GM23338 (cell line): Measurements from ENCODE around the gene IGSF1. TPM values are rescaled to one million over a fixed set of nuclear protein-coding genes. Genes with fewer than 3 reads are reported as not detected.

ENCODE experiments used
- ATAC-seq: fragments of 200-7000 bp; cut with Tn5 transposase; 3 replicates; pipeline ENCODE4 v1.9.1; 2020
- DNase-seq: peaks from one replicate; pipeline ENCODE4 v3.0.0-alpha.2; 2015; ENCODE audit warnings: low spot score
- H2AFZ ChIP-seq: fragments of 200-600 bp; sonication (generic); 2 replicates; pipeline ENCODE4 v1.8.0; 2016; ENCODE audit warnings: antibody characterized with exemption, mild to moderate bottlenecking, moderate library complexity
- H3F3A ChIP-seq: fragments of 200-600 bp; sonication (generic); replicated peaks from 2 replicates; pipeline ENCODE4 v1.8.0; 2017; ENCODE audit warnings: antibody characterized with exemption, mixed run types, low read depth
- H3K27ac ChIP-seq: fragments of 200-600 bp; sonication (generic); 2 replicates; pipeline ENCODE4 v1.6.1; 2016; ENCODE audit warnings: low read depth
- H3K27me3 ChIP-seq: fragments of 200-600 bp; sonication (generic); 2 replicates; pipeline ENCODE4 v1.8.0; 2016; ENCODE audit warnings: mild to moderate bottlenecking, mixed run types, moderate library complexity; ENCODE audit not compliant: insufficient read depth
- H3K36me3 ChIP-seq: fragments of 200-600 bp; sonication (generic); 2 replicates; pipeline ENCODE4 v1.8.0; 2016; ENCODE audit warnings: mild to moderate bottlenecking; ENCODE audit not compliant: insufficient read depth
- H3K4me1 ChIP-seq: fragments of 200-600 bp; sonication (generic); 2 replicates; pipeline ENCODE4 v1.8.0; 2016; ENCODE audit warnings: mild to moderate bottlenecking, moderate library complexity; ENCODE audit not compliant: insufficient read depth
- H3K4me2 ChIP-seq: fragments of 200-600 bp; sonication (generic); 2 replicates; pipeline ENCODE4 v1.7.1; 2017; ENCODE audit warnings: mixed run types
- H3K4me3 ChIP-seq: fragments of 200-600 bp; sonication (generic); 2 replicates; pipeline ENCODE4 v1.6.1; 2016; ENCODE audit warnings: mixed run types
- H3K79me2 ChIP-seq: fragments of 200-600 bp; sonication (generic); replicated peaks from 2 replicates; pipeline ENCODE4 v1.8.0; 2017; ENCODE audit warnings: mild to moderate bottlenecking; ENCODE audit not compliant: insufficient read depth
- H3K9me2 ChIP-seq: fragments of 200-600 bp; sonication (generic); 2 replicates; pipeline ENCODE4 v1.8.0; 2017; ENCODE audit not compliant: insufficient read depth
- H4K20me1 ChIP-seq: fragments of 200-600 bp; sonication (generic); replicated peaks from 2 replicates; pipeline ENCODE4 v1.8.0; 2017; ENCODE audit warnings: mild to moderate bottlenecking; ENCODE audit not compliant: insufficient read depth
- H3K27ac Mint-ChIP-seq: 2 replicates; pipeline ENCODE4 v1.8.0; 2020; ENCODE audit warnings: inconsistent platforms, mild to moderate bottlenecking, moderate library complexity, mixed read lengths
- H3K27me3 Mint-ChIP-seq: 3 replicates; pipeline ENCODE4 v1.8.0; 2022; ENCODE audit warnings: low read depth, mild to moderate bottlenecking, moderate library complexity, mixed read lengths, inconsistent platforms; ENCODE audit not compliant: insufficient read depth, poor library complexity
- H3K36me3 Mint-ChIP-seq: 3 replicates; pipeline ENCODE4 v1.8.0; 2021; ENCODE audit warnings: low read depth, mild to moderate bottlenecking, inconsistent platforms, moderate library complexity, mixed read lengths
- H3K4me1 Mint-ChIP-seq: 3 replicates; pipeline ENCODE4 v1.8.0; 2020; ENCODE audit warnings: mild to moderate bottlenecking, inconsistent platforms, mixed read lengths
- H3K4me3 Mint-ChIP-seq: 3 replicates; pipeline ENCODE4 v1.8.0; 2021; ENCODE audit warnings: moderate library complexity, mild to moderate bottlenecking, inconsistent platforms, mixed read lengths
- H3K9me3 Mint-ChIP-seq: 3 replicates; pipeline ENCODE4 v1.8.0; 2020; ENCODE audit warnings: moderate library complexity, mild to moderate bottlenecking, inconsistent platforms, mixed read lengths
- CREB1 ChIP-seq: fragments of 250-450 bp; sonication (Bioruptor Pico); IDR thresholded peaks from 2 replicates; pipeline ENCODE4 v1.5.0; 2020; ENCODE audit warnings: low read depth, mild to moderate bottlenecking, moderate library complexity
- CTCF ChIP-seq, 2 experiments: fragments of 200-600 bp in 1 of 2; sonication (generic) in 1 of 2; conservative IDR thresholded peaks; 2 replicates each; pipeline versions ENCODE4 v1.5.1 to v1.6.1; 2016 to 2017; ENCODE audit warnings: antibody characterized with exemption in 2 of 2, low read depth in 2 of 2, mild to moderate bottlenecking in 2 of 2, moderate library complexity in 1 of 2
- EZH2 ChIP-seq: fragments of 200-600 bp; sonication (generic); IDR thresholded peaks from one replicate; pipeline ENCODE4 v1.8.0; 2017; ENCODE audit warnings: antibody characterized with exemption, mild to moderate bottlenecking, low read depth; ENCODE audit not compliant: unreplicated experiment
- EZH2phosphoT487 ChIP-seq: fragments of 200-600 bp; sonication (generic); IDR thresholded peaks from one replicate; pipeline ENCODE4 v1.8.1; 2018; ENCODE audit warnings: antibody characterized with exemption; ENCODE audit not compliant: unreplicated experiment
- NANOG ChIP-seq: IDR thresholded peaks from 2 replicates; pipeline ENCODE4 v1.6.1; 2016; ENCODE audit warnings: antibody characterized with exemption, borderline replicate concordance
- POLR2AphosphoS5 ChIP-seq: IDR thresholded peaks from 2 replicates; pipeline ENCODE4 v1.6.1; 2016; ENCODE audit warnings: antibody characterized with exemption, low read depth
- REST ChIP-seq: IDR thresholded peaks from one replicate; pipeline ENCODE4 v1.6.1; 2018; ENCODE audit warnings: antibody characterized with exemption; ENCODE audit not compliant: unreplicated experiment
- STAT1 ChIP-seq: IDR thresholded peaks from one replicate; pipeline ENCODE4 v1.6.1; 2016; ENCODE audit warnings: antibody characterized with exemption; ENCODE audit not compliant: unreplicated experiment
- ZNF114 ChIP-seq: fragments of 250-450 bp; sonication (Bioruptor Pico); IDR thresholded peaks from 2 replicates; pipeline ENCODE4 v1.5.0; 2020; ENCODE audit warnings: mild to moderate bottlenecking, moderate library complexity
- ZNF331 ChIP-seq: fragments of 250-450 bp; sonication (Bioruptor Pico); IDR thresholded peaks from 2 replicates; pipeline ENCODE4 v1.5.0; 2020; ENCODE audit warnings: low read depth, mild to moderate bottlenecking, moderate library complexity
- polyA plus RNA-seq: library from polyadenylated mRNA; unstranded; fragments of >200 nt; fragmentation: Nextera tagmentation; extraction: Ambion mirVana; gene quantifications from 2 replicates; pipeline ENCODE4 v1.2.1, GENCODE V29; 2016
- total RNA-seq: library from RNA; depleted of rRNA; stranded (reverse); fragments of >200 nt; shearing (Covaris generic); gene quantifications from 2 replicates; pipeline ENCODE4 v1.2.3, GENCODE V29; 2014
- TF ChIP-seq, protein P1 (sequence below): IDR thresholded peaks from 2 replicates; pipeline ENCODE4 v1.6.1; 2016; ENCODE audit warnings: antibody characterized with exemption

IGSF1 gene
- total and polyA plus RNA-seq, 2 experiments from 2014 or later: 12.8 to 19.5 TPM

DNA sequence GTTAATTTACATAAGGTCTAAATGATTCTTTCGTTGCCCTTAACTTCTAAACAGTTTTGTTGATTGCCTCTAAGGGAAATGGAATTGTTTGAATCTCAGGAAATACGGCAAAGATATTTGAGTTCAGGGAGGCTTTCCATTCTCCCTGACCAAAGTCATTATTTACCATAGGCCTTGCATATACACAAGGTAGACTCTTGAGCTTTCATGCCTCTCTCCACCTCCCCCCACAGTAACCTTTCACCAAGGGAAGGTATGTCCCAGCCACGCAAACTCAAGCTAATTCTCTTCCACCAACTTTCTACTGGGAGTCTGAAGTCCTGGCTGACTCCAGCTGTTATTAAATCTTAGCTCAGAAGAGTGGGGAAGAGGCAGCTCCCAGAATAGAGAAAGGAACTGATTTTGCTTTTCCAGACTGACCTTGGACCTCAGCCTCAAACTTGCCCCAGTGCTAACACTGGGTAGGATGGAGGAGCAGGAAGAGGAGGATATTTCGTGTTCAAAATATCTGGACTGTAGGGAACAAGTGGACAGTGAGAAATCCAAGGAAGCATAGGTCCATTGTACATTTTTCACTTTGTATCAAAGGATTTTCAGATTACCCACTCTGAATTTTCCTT is 1.4 kb downstream of the IGSF1 start:
- no peaks in the 10 kb centered on the region for H3K9me3 Mint-ChIP-seq
- Histone ChIP-seq H4K20me1 (no peaks in the 10 kb centered on the region), H3F3A (no peaks in the 10 kb centered on the region), H3K27ac (no peak overlapping the region), H3K4me1 (peaks cover 19% of the 10 kb centered on the region), H3K4me3 (peak overlapping the region; percentile 69), H3K36me3 (no peaks in the 10 kb centered on the region), H3K4me2 (peak overlapping the region; percentile 82; the same call in 1 of the 2 replicates), H3K27me3 (no peaks in the 10 kb centered on the region), H3K9me2 (no peaks in the 10 kb centered on the region), H3K79me2 (no peaks in the 10 kb centered on the region), H2AFZ (no peak overlapping the region)
- no peak for DNase-seq
- TF ChIP-seq EZH2: no peak
- no peak overlapping the region for H3K27ac Mint-ChIP-seq
- peaks cover 27% of the 10 kb centered on the region for H3K4me1 Mint-ChIP-seq
- H3K36me3 Mint-ChIP-seq: peaks cover 26% of the 10 kb centered on the region
- peak overlapping the region; percentile 50 for H3K4me3 Mint-ChIP-seq
- no peak for ATAC-seq
- no peaks in the 10 kb centered on the region for H3K27me3 Mint-ChIP-seq

GRCh38 chrX:131279617-131280016 is 9.5 kb downstream of the IGSF1 start:
- peaks cover 7% of the 10 kb centered on the region; the same call in 1 of the 2 replicates for H3K4me1 ChIP-seq
- H3K9me2 ChIP-seq: no peaks in the 10 kb centered on the region
- H3K27me3 Mint-ChIP-seq: no peaks in the 10 kb centered on the region
- H3K4me3 Mint-ChIP-seq: no peak overlapping the region
- peak; percentile 37 for DNase-seq
- no peaks in the 10 kb centered on the region for H3F3A ChIP-seq
- ATAC-seq: peak; percentile 66
- 0 out of 2 replicates have a peak overlapping the region, but pooled peaks have one; percentile 27 for H3K4me2 ChIP-seq
- no peaks in the 10 kb centered on the region for H3K79me2 ChIP-seq
- H4K20me1 ChIP-seq: no peaks in the 10 kb centered on the region
- H3K27ac ChIP-seq: no peak overlapping the region
- no peaks in the 10 kb centered on the region for H3K27me3 ChIP-seq
- H3K36me3 ChIP-seq: no peaks in the 10 kb centered on the region
- peaks cover 28% of the 10 kb centered on the region; the same call in 2 of the 3 replicates for H3K4me1 Mint-ChIP-seq
- H3K36me3 Mint-ChIP-seq: peaks cover 31% of the 10 kb centered on the region; the same call in 2 of the 3 replicates
- H2AFZ ChIP-seq: no peak overlapping the region
- H3K27ac Mint-ChIP-seq: no peak overlapping the region
- H3K9me3 Mint-ChIP-seq: no peaks in the 10 kb centered on the region
- no peak overlapping the region for H3K4me3 ChIP-seq
- TF ChIP-seq ZNF114 (CRISPR knock-in tag) (no peak), NANOG (no peak), REST (no peak), POLR2AphosphoS5 (no peak), CREB1 (CRISPR knock-in tag) (no peak), STAT1 (no peak), CTCF (conservative IDR thresholded peaks at IDR 0.05; ENCODE audit: low read depth in 2 of 2) (no peak), ZNF331 (CRISPR knock-in tag) (no peak), EZH2phosphoT487 (no peak)
- TF ChIP-seq, protein P1, sequence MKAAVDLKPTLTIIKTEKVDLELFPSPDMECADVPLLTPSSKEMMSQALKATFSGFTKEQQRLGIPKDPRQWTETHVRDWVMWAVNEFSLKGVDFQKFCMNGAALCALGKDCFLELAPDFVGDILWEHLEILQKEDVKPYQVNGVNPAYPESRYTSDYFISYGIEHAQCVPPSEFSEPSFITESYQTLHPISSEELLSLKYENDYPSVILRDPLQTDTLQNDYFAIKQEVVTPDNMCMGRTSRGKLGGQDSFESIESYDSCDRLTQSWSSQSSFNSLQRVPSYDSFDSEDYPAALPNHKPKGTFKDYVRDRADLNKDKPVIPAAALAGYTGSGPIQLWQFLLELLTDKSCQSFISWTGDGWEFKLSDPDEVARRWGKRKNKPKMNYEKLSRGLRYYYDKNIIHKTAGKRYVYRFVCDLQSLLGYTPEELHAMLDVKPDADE: no peak
